WTC11 (cell line): ENCODE measurements around the gene ADGRG7. TPM values are rescaled to one million over a fixed set of nuclear protein-coding genes. Genes with fewer than 3 reads are reported as not detected.

Experiments
- ATAC-seq: fragments of 200-7000 bp; cut with Tn5 transposase; 2 replicates; pipeline ENCODE4 v1.10.0; 2021; ENCODE audit warnings: mild to moderate bottlenecking, moderate library complexity
- CTCF ChIA-PET: fragments of 300-600 bp; sonication (Branson Sonifier 250); formaldehyde crosslinking; loops from one replicate; lab custom pipeline; 2021; ENCODE audit warnings: antibody characterized with exemption; lab: Charles Lee
- POLR2A ChIA-PET: fragments of 350-600 bp; sonication (Branson Sonifier 250); formaldehyde crosslinking; loops from one replicate; lab custom pipeline; 2021; ENCODE audit warnings: antibody characterized with exemption; lab: Charles Lee
- DNase-seq: peaks from one replicate; pipeline ENCODE4 v3.0.0; 2021; ENCODE audit warnings: low spot score
- H3K27ac Mint-ChIP-seq: 2 replicates; pipeline ENCODE4 v1.8.0; 2021; ENCODE audit warnings: mixed read lengths
- H3K27me3 Mint-ChIP-seq: 2 replicates; pipeline ENCODE4 v1.8.0; 2021; ENCODE audit warnings: low read depth, mild to moderate bottlenecking, moderate library complexity, mixed read lengths
- H3K36me3 Mint-ChIP-seq: 2 replicates; pipeline ENCODE4 v1.8.0; 2021; ENCODE audit warnings: mixed read lengths
- H3K4me1 Mint-ChIP-seq: 2 replicates; pipeline ENCODE4 v1.8.0; 2022; ENCODE audit warnings: mixed read lengths
- H3K4me3 Mint-ChIP-seq: 2 replicates; pipeline ENCODE4 v1.8.0; 2021; ENCODE audit warnings: mild to moderate bottlenecking, moderate library complexity, mixed read lengths
- H3K9me3 Mint-ChIP-seq: 2 replicates; pipeline ENCODE4 v1.8.0; 2021; ENCODE audit warnings: mixed read lengths
- CBFB ChIP-seq: sonication (generic); formaldehyde crosslinking; IDR thresholded peaks from 2 replicates; pipeline ENCODE4 v1.8.1; 2022; ENCODE audit warnings: mild to moderate bottlenecking, low read depth, missing genetic modification reagents
- ESRRA ChIP-seq: sonication (generic); formaldehyde crosslinking; IDR thresholded peaks from 2 replicates; pipeline ENCODE4 v1.8.1; 2022; ENCODE audit warnings: mild to moderate bottlenecking, missing genetic modification reagents, borderline replicate concordance
- ETV6 ChIP-seq: sonication (generic); formaldehyde crosslinking; IDR thresholded peaks from 2 replicates; pipeline ENCODE4 v1.8.1; 2022; ENCODE audit warnings: mild to moderate bottlenecking, missing genetic modification reagents
- FOXP1 ChIP-seq: sonication (generic); formaldehyde crosslinking; IDR thresholded peaks from 2 replicates; pipeline ENCODE4 v1.8.0; 2022; ENCODE audit warnings: missing genetic modification reagents, mild to moderate bottlenecking, moderate library complexity, borderline replicate concordance
- GTF2I ChIP-seq: fragments of 250-450 bp; sonication (Bioruptor Pico); conservative IDR thresholded peaks from 2 replicates; pipeline ENCODE4 v1.4.0; 2021; ENCODE audit warnings: mild to moderate bottlenecking
- IRF2 ChIP-seq: sonication (generic); formaldehyde crosslinking; IDR thresholded peaks from 2 replicates; pipeline ENCODE4 v1.8.0; 2022; ENCODE audit warnings: low read depth, missing genetic modification reagents, borderline replicate concordance
- NFATC4 ChIP-seq: fragments of 250-450 bp; sonication (Bioruptor Pico); IDR thresholded peaks from 2 replicates; pipeline ENCODE4 v1.9.0; 2021; ENCODE audit warnings: mild to moderate bottlenecking
- RORB ChIP-seq: fragments of 250-450 bp; sonication (Bioruptor Pico); IDR thresholded peaks from 2 replicates; pipeline ENCODE4 v1.9.0; 2021; ENCODE audit warnings: mild to moderate bottlenecking
- SMAD3 ChIP-seq: sonication (generic); formaldehyde crosslinking; IDR thresholded peaks from 2 replicates; pipeline ENCODE4 v1.8.0; 2022; ENCODE audit warnings: missing genetic modification reagents, mild to moderate bottlenecking, borderline replicate concordance
- ZNF232 ChIP-seq: sonication (generic); formaldehyde crosslinking; IDR thresholded peaks from 2 replicates; pipeline ENCODE4 v1.8.0; 2022; ENCODE audit warnings: mild to moderate bottlenecking, missing genetic modification reagents
- total RNA-seq: library from RNA; stranded (reverse); gene quantifications from 3 replicates; pipeline ENCODE4 v1.2.3, GENCODE V29; 2021
- TF ChIP-seq, protein P1 (sequence below): fragments of 250-450 bp; sonication (Bioruptor Pico); IDR thresholded peaks from 2 replicates; pipeline ENCODE4 v1.9.0; 2021; ENCODE audit warnings: moderate library complexity, mild to moderate bottlenecking, inconsistent platforms, borderline replicate concordance
- TF ChIP-seq, protein P2 (sequence below): sonication (generic); formaldehyde crosslinking; IDR thresholded peaks from 2 replicates; pipeline ENCODE4 v1.8.1; 2022; ENCODE audit warnings: mild to moderate bottlenecking, missing genetic modification reagents, moderate library complexity, borderline replicate concordance
- TF ChIP-seq, protein P3 (sequence below): sonication (generic); formaldehyde crosslinking; IDR thresholded peaks from 2 replicates; pipeline ENCODE4 v1.8.0; 2022; ENCODE audit warnings: mild to moderate bottlenecking, missing genetic modification reagents
- TF ChIP-seq, protein P4 (sequence below): sonication (generic); formaldehyde crosslinking; IDR thresholded peaks from 2 replicates; pipeline ENCODE4 v1.8.0; 2022; ENCODE audit warnings: mild to moderate bottlenecking, missing genetic modification reagents
- TF ChIP-seq, protein P5 (sequence below): fragments of 250-450 bp; sonication (Bioruptor Pico); IDR thresholded peaks from 2 replicates; pipeline ENCODE4 v1.9.0; 2021; ENCODE audit warnings: mild to moderate bottlenecking
- TF ChIP-seq, protein P6 (sequence below): sonication (generic); formaldehyde crosslinking; IDR thresholded peaks from 2 replicates; pipeline ENCODE4 v1.8.1; 2022; ENCODE audit warnings: mild to moderate bottlenecking, moderate library complexity, missing genetic modification reagents
- TF ChIP-seq, protein P7 (sequence below): sonication (generic); formaldehyde crosslinking; conservative IDR thresholded peaks from 2 replicates; pipeline ENCODE4 v1.8.1; 2022; ENCODE audit warnings: mild to moderate bottlenecking, missing genetic modification reagents
- TF ChIP-seq, protein P8 (sequence below): sonication (generic); formaldehyde crosslinking; IDR thresholded peaks from 2 replicates; pipeline ENCODE4 v1.8.0; 2022; ENCODE audit warnings: mild to moderate bottlenecking, missing genetic modification reagents
- TF ChIP-seq, protein P9 (sequence below): sonication (generic); formaldehyde crosslinking; IDR thresholded peaks from 2 replicates; pipeline ENCODE4 v1.8.1; 2022; ENCODE audit warnings: missing genetic modification reagents, borderline replicate concordance

ADGRG7 gene
- total RNA-seq, 1 experiment from 2014 or later = not detected

DNA sequence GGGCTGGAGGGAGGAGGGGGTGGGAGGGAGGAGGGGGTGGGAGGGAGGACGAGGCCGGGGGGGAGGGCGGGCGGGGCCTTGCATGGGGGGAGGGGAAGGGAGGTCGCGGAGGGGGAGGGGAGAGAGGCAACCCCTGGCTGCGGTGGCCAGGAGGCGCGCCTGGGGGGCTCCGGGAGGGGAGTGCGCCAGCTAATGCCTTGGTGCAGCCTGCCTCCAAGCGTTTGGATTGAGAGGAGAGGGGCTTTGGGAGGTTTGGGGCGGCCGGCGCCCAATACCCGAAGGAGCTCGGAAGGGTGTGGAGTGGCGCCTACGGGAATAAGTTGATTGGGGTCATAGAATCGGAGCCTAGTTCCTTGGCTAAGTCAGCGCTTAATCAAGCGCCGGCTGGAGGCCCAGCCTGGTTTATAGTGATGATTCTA, 100.5 kb downstream of the ADGRG7 start:
- Mint-ChIP-seq H3K4me1 (peaks cover 21% of the 10 kb centered on the region), H3K9me3 (peaks cover 10% of the 10 kb centered on the region), H3K27me3 (peaks cover 43% of the 10 kb centered on the region), H3K36me3 (peaks cover 23% of the 10 kb centered on the region), H3K27ac (0 out of 2 replicates have a peak overlapping the region, but pooled peaks have one; percentile 97), H3K4me3 (peak overlapping the region; percentile 91)
- DNase-seq (peak; percentile 64), ATAC-seq (peak; percentile 33)
- TF ChIP-seq, protein P1, sequence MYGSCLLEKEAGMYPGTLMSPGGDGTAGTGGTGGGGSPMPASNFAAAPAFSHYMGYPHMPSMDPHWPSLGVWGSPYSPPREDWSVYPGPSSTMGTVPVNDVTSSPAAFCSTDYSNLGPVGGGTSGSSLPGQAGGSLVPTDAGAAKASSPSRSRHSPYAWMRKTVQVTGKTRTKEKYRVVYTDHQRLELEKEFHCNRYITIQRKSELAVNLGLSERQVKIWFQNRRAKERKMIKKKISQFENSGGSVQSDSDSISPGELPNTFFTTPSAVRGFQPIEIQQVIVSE = no peak
- TF ChIP-seq IRF2 (CRISPR knock-in tag) (no peak), ZNF232 (CRISPR knock-in tag) (no peak), RORB (no peak), SMAD3 (CRISPR knock-in tag) (no peak), CBFB (CRISPR knock-in tag) (no peak), ESRRA (no peak), ETV6 (CRISPR knock-in tag) (no peak), NFATC4 (CRISPR knock-in tag) (no peak), FOXP1 (no peak), GTF2I (no peak)
- TF ChIP-seq, protein P2, sequence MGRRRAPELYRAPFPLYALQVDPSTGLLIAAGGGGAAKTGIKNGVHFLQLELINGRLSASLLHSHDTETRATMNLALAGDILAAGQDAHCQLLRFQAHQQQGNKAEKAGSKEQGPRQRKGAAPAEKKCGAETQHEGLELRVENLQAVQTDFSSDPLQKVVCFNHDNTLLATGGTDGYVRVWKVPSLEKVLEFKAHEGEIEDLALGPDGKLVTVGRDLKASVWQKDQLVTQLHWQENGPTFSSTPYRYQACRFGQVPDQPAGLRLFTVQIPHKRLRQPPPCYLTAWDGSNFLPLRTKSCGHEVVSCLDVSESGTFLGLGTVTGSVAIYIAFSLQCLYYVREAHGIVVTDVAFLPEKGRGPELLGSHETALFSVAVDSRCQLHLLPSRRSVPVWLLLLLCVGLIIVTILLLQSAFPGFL (CRISPR knock-in tag) = no peak
- TF ChIP-seq, protein P3, sequence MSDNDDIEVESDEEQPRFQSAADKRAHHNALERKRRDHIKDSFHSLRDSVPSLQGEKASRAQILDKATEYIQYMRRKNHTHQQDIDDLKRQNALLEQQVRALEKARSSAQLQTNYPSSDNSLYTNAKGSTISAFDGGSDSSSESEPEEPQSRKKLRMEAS (CRISPR knock-in tag) = no peak
- TF ChIP-seq, protein P4, sequence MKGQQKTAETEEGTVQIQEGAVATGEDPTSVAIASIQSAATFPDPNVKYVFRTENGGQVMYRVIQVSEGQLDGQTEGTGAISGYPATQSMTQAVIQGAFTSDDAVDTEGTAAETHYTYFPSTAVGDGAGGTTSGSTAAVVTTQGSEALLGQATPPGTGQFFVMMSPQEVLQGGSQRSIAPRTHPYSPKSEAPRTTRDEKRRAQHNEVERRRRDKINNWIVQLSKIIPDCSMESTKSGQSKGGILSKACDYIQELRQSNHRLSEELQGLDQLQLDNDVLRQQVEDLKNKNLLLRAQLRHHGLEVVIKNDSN (CRISPR knock-in tag) = no peak
- TF ChIP-seq, protein P5, sequence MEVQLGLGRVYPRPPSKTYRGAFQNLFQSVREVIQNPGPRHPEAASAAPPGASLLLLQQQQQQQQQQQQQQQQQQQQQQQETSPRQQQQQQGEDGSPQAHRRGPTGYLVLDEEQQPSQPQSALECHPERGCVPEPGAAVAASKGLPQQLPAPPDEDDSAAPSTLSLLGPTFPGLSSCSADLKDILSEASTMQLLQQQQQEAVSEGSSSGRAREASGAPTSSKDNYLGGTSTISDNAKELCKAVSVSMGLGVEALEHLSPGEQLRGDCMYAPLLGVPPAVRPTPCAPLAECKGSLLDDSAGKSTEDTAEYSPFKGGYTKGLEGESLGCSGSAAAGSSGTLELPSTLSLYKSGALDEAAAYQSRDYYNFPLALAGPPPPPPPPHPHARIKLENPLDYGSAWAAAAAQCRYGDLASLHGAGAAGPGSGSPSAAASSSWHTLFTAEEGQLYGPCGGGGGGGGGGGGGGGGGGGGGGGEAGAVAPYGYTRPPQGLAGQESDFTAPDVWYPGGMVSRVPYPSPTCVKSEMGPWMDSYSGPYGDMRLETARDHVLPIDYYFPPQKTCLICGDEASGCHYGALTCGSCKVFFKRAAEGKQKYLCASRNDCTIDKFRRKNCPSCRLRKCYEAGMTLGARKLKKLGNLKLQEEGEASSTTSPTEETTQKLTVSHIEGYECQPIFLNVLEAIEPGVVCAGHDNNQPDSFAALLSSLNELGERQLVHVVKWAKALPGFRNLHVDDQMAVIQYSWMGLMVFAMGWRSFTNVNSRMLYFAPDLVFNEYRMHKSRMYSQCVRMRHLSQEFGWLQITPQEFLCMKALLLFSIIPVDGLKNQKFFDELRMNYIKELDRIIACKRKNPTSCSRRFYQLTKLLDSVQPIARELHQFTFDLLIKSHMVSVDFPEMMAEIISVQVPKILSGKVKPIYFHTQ (CRISPR knock-in tag) = no peak
- TF ChIP-seq, protein P6, sequence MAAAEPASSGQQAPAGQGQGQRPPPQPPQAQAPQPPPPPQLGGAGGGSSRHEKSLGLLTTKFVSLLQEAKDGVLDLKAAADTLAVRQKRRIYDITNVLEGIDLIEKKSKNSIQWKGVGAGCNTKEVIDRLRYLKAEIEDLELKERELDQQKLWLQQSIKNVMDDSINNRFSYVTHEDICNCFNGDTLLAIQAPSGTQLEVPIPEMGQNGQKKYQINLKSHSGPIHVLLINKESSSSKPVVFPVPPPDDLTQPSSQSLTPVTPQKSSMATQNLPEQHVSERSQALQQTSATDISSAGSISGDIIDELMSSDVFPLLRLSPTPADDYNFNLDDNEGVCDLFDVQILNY = no peak
- TF ChIP-seq, protein P7, sequence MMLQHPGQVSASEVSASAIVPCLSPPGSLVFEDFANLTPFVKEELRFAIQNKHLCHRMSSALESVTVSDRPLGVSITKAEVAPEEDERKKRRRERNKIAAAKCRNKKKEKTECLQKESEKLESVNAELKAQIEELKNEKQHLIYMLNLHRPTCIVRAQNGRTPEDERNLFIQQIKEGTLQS (CRISPR knock-in tag) = no peak
- TF ChIP-seq, protein P8, sequence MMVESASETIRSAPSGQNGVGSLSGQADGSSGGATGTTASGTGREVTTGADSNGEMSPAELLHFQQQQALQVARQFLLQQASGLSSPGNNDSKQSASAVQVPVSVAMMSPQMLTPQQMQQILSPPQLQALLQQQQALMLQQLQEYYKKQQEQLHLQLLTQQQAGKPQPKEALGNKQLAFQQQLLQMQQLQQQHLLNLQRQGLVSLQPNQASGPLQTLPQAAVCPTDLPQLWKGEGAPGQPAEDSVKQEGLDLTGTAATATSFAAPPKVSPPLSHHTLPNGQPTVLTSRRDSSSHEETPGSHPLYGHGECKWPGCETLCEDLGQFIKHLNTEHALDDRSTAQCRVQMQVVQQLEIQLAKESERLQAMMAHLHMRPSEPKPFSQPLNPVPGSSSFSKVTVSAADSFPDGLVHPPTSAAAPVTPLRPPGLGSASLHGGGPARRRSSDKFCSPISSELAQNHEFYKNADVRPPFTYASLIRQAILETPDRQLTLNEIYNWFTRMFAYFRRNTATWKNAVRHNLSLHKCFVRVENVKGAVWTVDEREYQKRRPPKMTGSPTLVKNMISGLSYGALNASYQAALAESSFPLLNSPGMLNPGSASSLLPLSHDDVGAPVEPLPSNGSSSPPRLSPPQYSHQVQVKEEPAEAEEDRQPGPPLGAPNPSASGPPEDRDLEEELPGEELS = no peak
- TF ChIP-seq, protein P9, sequence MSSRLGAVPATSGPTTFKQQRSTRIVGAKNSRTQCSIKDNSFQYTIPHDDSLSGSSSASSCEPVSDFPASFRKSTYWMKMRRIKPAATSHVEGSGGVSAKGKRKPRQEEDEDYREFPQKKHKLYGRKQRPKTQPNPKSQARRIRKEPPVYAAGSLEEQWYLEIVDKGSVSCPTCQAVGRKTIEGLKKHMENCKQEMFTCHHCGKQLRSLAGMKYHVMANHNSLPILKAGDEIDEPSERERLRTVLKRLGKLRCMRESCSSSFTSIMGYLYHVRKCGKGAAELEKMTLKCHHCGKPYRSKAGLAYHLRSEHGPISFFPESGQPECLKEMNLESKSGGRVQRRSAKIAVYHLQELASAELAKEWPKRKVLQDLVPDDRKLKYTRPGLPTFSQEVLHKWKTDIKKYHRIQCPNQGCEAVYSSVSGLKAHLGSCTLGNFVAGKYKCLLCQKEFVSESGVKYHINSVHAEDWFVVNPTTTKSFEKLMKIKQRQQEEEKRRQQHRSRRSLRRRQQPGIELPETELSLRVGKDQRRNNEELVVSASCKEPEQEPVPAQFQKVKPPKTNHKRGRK (CRISPR knock-in tag) = no peak
- POLR2A ChIA-PET = interaction anchor here (0.8 to 1.0 kb wide), 3 partner anchors 10 to 21 kb away, joined by 3 to 4 read pairs (median 4); no protein-coding TSS in a partner anchor
- CTCF ChIA-PET = interaction anchor here (1.2 to 2.5 kb wide), 9 partner anchors 11 to 247 kb away, joined by 3 to 17 read pairs (median 5); partner anchors contain the start of gene TMEM45A
